Activated CD4-positive, alpha-beta T cell treated with anti-CD3 and anti-CD28 coated beads for 36 hours (primary cell): ENCODE data around the gene KCNAB1. TPM values are rescaled to one million over a fixed set of nuclear protein-coding genes. Genes with fewer than 3 reads are reported as not detected.
A peak's percentile ranks its signal among the peaks of the same experiment; 100 is the strongest.

Experiments
- ATAC-seq: fragments of 200-7000 bp; cut with Tn5 transposase; one replicate; pipeline ENCODE4 v1.10.0; 2021; ENCODE audit warnings: mild to moderate bottlenecking, moderate library complexity
- CTCF ChIA-PET: fragments of 350-600 bp; sonication (Branson Sonifier 250); formaldehyde crosslinking; loops from one replicate; lab custom pipeline; 2021; ENCODE audit warnings: antibody characterized with exemption; lab: Charles Lee
- POLR2A ChIA-PET: fragments of 350-600 bp; sonication (Branson Sonifier 250); formaldehyde crosslinking; loops from one replicate; lab custom pipeline; 2021; ENCODE audit warnings: antibody characterized with exemption, inconsistent platforms; lab: Charles Lee
- DNase-seq: peaks from one replicate; pipeline ENCODE4 v3.0.0-alpha.2; 2020
- H3K27ac Mint-ChIP-seq: one replicate; pipeline ENCODE4 v1.8.0; 2021; ENCODE audit warnings: mixed read lengths
- H3K27me3 Mint-ChIP-seq: one replicate; pipeline ENCODE4 v1.8.0; 2021; ENCODE audit warnings: mixed read lengths
- H3K36me3 Mint-ChIP-seq: one replicate; pipeline ENCODE4 v1.8.0; 2021; ENCODE audit warnings: low read depth, mixed read lengths
- H3K4me1 Mint-ChIP-seq: one replicate; pipeline ENCODE4 v1.8.0; 2021; ENCODE audit warnings: mixed read lengths
- H3K4me3 Mint-ChIP-seq: one replicate; pipeline ENCODE4 v1.8.0; 2021; ENCODE audit warnings: mild to moderate bottlenecking, moderate library complexity, mixed read lengths
- H3K9me3 Mint-ChIP-seq: one replicate; pipeline ENCODE4 v1.8.0; 2021; ENCODE audit warnings: low read depth, mixed read lengths
- intact Hi-C, 2 experiments: fragments of 100-400 bp; cut with DNase I in 1 of 2; cut with micrococcal nuclease in 1 of 2; formaldehyde crosslinking; loops; one replicate each; pipeline versions ENCODE4 v1.14.2 to v1.15.1; 2022 to 2024; cut with DNase I, micrococcal nuclease
- total RNA-seq, 2 experiments: library from RNA; stranded (reverse); gene quantifications; one replicate each; pipeline ENCODE4 v1.2.3, GENCODE V29; 2021

The KCNAB1 gene
- total RNA-seq, 2 experiments from 2014 or later: not detected

DNA sequence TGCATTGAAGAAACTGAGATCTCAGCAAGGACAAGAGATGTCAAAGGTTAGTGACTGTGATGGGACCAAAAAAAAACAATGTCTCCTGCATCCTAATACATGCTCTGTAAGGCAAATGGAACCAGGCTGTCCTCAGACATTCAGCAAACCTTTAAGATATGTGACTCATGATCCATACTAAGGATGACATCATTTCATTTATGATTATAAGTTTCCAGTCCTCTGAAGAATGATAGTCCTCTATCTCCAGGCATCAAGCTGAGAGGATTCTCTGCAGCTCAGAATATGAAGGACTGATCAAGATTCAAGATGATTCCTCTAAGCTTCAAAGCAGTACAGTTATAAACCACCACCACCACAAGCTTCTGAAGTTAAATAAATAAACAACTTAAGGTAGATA is 386.9 kb downstream of the KCNAB1 start:
- no peak overlapping the region for H3K27ac Mint-ChIP-seq
- peaks cover 11% of the 10 kb centered on the region for H3K4me1 Mint-ChIP-seq
- ATAC-seq (peak; percentile 81), DNase-seq (no peak)
- no peak overlapping the region for H3K4me3 Mint-ChIP-seq
- H3K9me3 Mint-ChIP-seq: no peaks in the 10 kb centered on the region
- POLR2A ChIA-PET: interaction anchor here (0.6 to 0.7 kb wide), 3 partner anchors 9 to 630 kb away, joined by 3 to 12 read pairs (median 4); no protein-coding TSS in a partner anchor
- CTCF ChIA-PET: interaction anchor here (0.8 to 8.3 kb wide), 8 partner anchors 11 to 356 kb away, joined by 3 to 88 read pairs (median 5); no protein-coding TSS in a partner anchor
- H3K27me3 Mint-ChIP-seq: peaks cover 16% of the 10 kb centered on the region
- intact Hi-C loops: loop anchor here (1.0 to 10.0 kb wide), 4 partner anchors 23 to 462 kb away; no protein-coding TSS in a partner anchor
- no peaks in the 10 kb centered on the region for H3K36me3 Mint-ChIP-seq

- Mint-ChIP-seq H3K36me3 (no peaks in the 10 kb centered on the region), H3K27ac (no peak overlapping the region)
- POLR2A ChIA-PET: interaction anchor here (0.5 to 0.6 kb wide), 3 partner anchors 8 to 1751 kb away, joined by 3 to 4 read pairs (median 3); no protein-coding TSS in a partner anchor
Observed at GRCh38 chr3:156509189-156510174, 389.1 kb downstream of the KCNAB1 start.

DNA sequence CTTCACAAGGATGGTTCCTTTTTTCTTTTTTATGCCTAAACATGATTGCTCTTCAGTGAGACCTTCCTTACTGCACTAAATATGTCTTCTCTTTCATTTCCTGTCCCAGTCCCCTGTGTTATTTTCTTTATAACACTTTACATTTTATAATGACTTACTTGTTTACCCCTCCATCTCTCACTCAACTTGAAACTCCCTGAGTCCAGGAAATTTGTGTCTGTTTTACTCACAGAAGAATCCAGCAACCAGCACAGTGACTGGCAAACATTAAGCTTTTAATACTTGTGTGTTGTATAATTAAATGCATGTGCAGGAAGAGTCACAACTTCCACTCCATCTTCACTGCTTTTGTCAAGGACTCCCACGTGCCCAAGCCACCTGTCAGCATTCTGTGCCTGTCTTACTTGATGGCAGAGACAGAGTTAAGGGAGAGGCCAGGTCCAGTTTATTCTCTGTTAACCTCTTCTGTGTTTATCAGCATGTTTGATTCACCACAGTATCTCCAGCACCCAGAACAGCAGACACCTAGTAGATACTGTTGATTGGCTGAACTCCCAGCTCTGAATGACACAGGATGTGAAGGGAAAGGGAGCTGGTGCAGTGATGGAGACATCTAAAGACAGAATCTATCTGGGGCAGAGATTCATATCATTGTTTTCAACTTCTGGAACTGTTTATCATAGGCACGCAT is 391.8 kb downstream of the KCNAB1 start:
- Mint-ChIP-seq H3K27ac (no peak overlapping the region), H3K36me3 (no peaks in the 10 kb centered on the region), H3K9me3 (no peaks in the 10 kb centered on the region), H3K4me3 (no peak overlapping the region), H3K27me3 (peaks cover 8% of the 10 kb centered on the region), H3K4me1 (peaks cover 14% of the 10 kb centered on the region)
- ChIA-PET CTCF (interaction anchor here (0.7 to 8.3 kb wide), 4 partner anchors 13 to 625 kb away, joined by 3 to 88 read pairs (median 20); no protein-coding TSS in a partner anchor), POLR2A (no interaction called here)
- DNase-seq (peak; percentile 20), ATAC-seq (peak; percentile 53)
- intact Hi-C loops: loop anchor here in 1 of 2 experiments (5.0 kb wide), 1 partner anchor 470 kb away; no protein-coding TSS in a partner anchor

More at GRCh38 chr3:156509189-156510174, 389.1 kb downstream of the KCNAB1 start:
- DNase-seq: no peak
- H3K27me3 Mint-ChIP-seq: peaks cover 13% of the 10 kb centered on the region
- no peak overlapping the region for H3K4me3 Mint-ChIP-seq
- no peaks in the 10 kb centered on the region for H3K9me3 Mint-ChIP-seq
- peaks cover 15% of the 10 kb centered on the region for H3K4me1 Mint-ChIP-seq
- intact Hi-C loops: loop anchor here (1.0 to 10.0 kb wide), 6 partner anchors 37 to 467 kb away; no protein-coding TSS in a partner anchor
- CTCF ChIA-PET: interaction anchor here (0.5 to 8.3 kb wide), 37 partner anchors 8 to 628 kb away, joined by 3 to 88 read pairs (median 4); no protein-coding TSS in a partner anchor
- ATAC-seq: peak; percentile 58

DNA sequence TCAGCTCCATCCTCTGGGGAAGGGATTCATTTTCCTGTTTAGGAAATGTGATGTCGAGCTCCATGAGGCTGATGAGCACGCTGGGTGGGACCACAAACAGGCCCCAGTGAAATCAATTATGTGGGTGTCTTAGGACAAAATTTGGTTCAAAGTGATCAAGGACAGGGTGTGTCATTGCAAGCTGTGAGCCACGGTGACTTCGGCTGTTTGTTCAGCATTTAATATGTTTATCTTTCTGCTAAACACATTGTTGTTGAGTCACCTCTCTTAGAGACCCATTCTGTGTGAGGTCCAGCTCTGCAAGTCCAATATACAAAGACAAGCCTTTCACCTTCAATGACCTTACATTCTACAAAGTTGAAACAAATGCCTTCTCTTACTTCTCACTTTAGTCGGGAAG is 393.2 kb downstream of the KCNAB1 start:
- Mint-ChIP-seq H3K4me1 (peaks cover 11% of the 10 kb centered on the region), H3K4me3 (no peak overlapping the region), H3K9me3 (no peaks in the 10 kb centered on the region), H3K36me3 (no peaks in the 10 kb centered on the region), H3K27me3 (peaks cover 10% of the 10 kb centered on the region), H3K27ac (no peak overlapping the region)
- intact Hi-C loops: loop anchor here in 1 of 2 experiments (5.0 kb wide), 1 partner anchor 471 kb away; no protein-coding TSS in a partner anchor
- ATAC-seq (no peak), DNase-seq (no peak)
- POLR2A ChIA-PET: interaction anchor here (0.6 kb wide), 1 partner anchor 68 kb away, joined by 4 read pairs; no protein-coding TSS in a partner anchor
- CTCF ChIA-PET: interaction anchor here (0.6 to 1.5 kb wide), 3 partner anchors 8 to 618 kb away, joined by 3 to 5 read pairs (median 3); no protein-coding TSS in a partner anchor

GRCh38 chr3:156516284-156516683 is 395.9 kb downstream of the KCNAB1 start:
- H3K36me3 Mint-ChIP-seq: no peaks in the 10 kb centered on the region
- intact Hi-C loops: no loop called here
- DNase-seq (no peak), ATAC-seq (no peak)
- no peak overlapping the region for H3K4me3 Mint-ChIP-seq
- H3K9me3 Mint-ChIP-seq: no peaks in the 10 kb centered on the region
- peaks cover 21% of the 10 kb centered on the region for H3K4me1 Mint-ChIP-seq
- H3K27ac Mint-ChIP-seq: no peak overlapping the region
- peaks cover 19% of the 10 kb centered on the region for H3K27me3 Mint-ChIP-seq
- POLR2A ChIA-PET: interaction anchor here (0.6 kb wide), 1 partner anchor 9 kb away, joined by 4 read pairs; no protein-coding TSS in a partner anchor
- CTCF ChIA-PET: no interaction called here

GRCh38 chr3:156516961-156517360 is 396.6 kb downstream of the KCNAB1 start:
- ChIA-PET POLR2A (interaction anchor here (0.6 kb wide), 1 partner anchor 10 kb away, joined by 4 read pairs; no protein-coding TSS in a partner anchor), CTCF (interaction anchor here (0.9 to 3.0 kb wide), 4 partner anchors 9 to 565 kb away, joined by 3 to 14 read pairs (median 7); no protein-coding TSS in a partner anchor)
- intact Hi-C loops: no loop called here
- Mint-ChIP-seq H3K9me3 (no peaks in the 10 kb centered on the region), H3K4me1 (peaks cover 18% of the 10 kb centered on the region), H3K36me3 (no peaks in the 10 kb centered on the region), H3K27me3 (peaks cover 17% of the 10 kb centered on the region), H3K27ac (no peak overlapping the region), H3K4me3 (no peak overlapping the region)
- DNase-seq (no peak), ATAC-seq (no peak)

DNA sequence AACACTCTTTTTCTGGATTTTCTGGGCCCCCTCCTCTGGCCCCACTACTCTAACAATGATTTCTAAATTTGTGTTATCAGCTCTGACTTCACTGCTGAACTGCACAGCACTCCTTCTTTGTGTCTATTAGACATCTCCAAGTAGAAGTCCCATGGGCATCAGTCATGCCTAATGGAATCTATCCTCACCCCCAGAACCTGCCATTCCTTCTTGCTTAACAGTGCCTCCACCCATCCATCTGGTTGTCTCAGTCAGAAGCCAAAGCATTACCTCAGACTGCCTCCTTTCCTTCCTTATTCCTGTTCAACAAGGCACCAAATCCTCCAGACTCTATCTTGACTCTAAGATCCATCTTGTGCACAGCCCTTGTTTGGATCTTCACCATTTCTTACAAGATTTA is 398.3 kb downstream of the KCNAB1 start:
- intact Hi-C loops: no loop called here
- ATAC-seq (no peak), DNase-seq (no peak)
- no peak overlapping the region for H3K4me3 Mint-ChIP-seq
- POLR2A ChIA-PET: no interaction called here
- H3K36me3 Mint-ChIP-seq: no peaks in the 10 kb centered on the region
- H3K27me3 Mint-ChIP-seq: peaks cover 23% of the 10 kb centered on the region
- no peak overlapping the region for H3K27ac Mint-ChIP-seq
- CTCF ChIA-PET: interaction anchor here (0.6 to 3.0 kb wide), 5 partner anchors 9 to 366 kb away, joined by 4 to 14 read pairs (median 5); no protein-coding TSS in a partner anchor
- no peaks in the 10 kb centered on the region for H3K9me3 Mint-ChIP-seq
- peaks cover 11% of the 10 kb centered on the region for H3K4me1 Mint-ChIP-seq

- H3K27ac Mint-ChIP-seq: peak overlapping the region; percentile 3
- POLR2A ChIA-PET: interaction anchor here (0.6 kb wide), 1 partner anchor 631 kb away, joined by 6 read pairs; no protein-coding TSS in a partner anchor
- peak; percentile 82 for ATAC-seq
Observed at GRCh38 chr3:156519758-156520162, 399.4 kb downstream of the KCNAB1 start.

GRCh38 chr3:156522673-156523072 is 402.3 kb downstream of the KCNAB1 start:
- CTCF ChIA-PET: interaction anchor here (5.2 kb wide), 1 partner anchor 12 kb away, joined by 34 read pairs; no protein-coding TSS in a partner anchor
- no peak overlapping the region for H3K4me3 Mint-ChIP-seq
- H3K27me3 Mint-ChIP-seq: peaks cover 27% of the 10 kb centered on the region
- no peak overlapping the region for H3K27ac Mint-ChIP-seq
- peaks cover 5% of the 10 kb centered on the region for H3K36me3 Mint-ChIP-seq
- intact Hi-C loops: loop anchor here (5.0 to 10.0 kb wide), 2 partner anchors 40 to 562 kb away; no protein-coding TSS in a partner anchor
- no peak for DNase-seq
- no peaks in the 10 kb centered on the region for H3K9me3 Mint-ChIP-seq
- POLR2A ChIA-PET: no interaction called here
- no peak for ATAC-seq
- H3K4me1 Mint-ChIP-seq: peaks cover 25% of the 10 kb centered on the region

More at GRCh38 chr3:156519758-156520162, 399.4 kb downstream of the KCNAB1 start:
- CTCF ChIA-PET: interaction anchor here (1.1 to 3.0 kb wide), 4 partner anchors 10 to 370 kb away, joined by 4 to 11 read pairs (median 5); no protein-coding TSS in a partner anchor
- Mint-ChIP-seq H3K27me3 (peaks cover 26% of the 10 kb centered on the region), H3K9me3 (no peaks in the 10 kb centered on the region), H3K4me1 (peaks cover 21% of the 10 kb centered on the region), H3K36me3 (peaks cover 5% of the 10 kb centered on the region), H3K4me3 (no peak overlapping the region)
- DNase-seq: peak; percentile 26
- intact Hi-C loops: loop anchor here (5.0 to 10.0 kb wide), 2 partner anchors 37 to 565 kb away; no protein-coding TSS in a partner anchor

- ChIA-PET CTCF (interaction anchor here (0.6 to 5.2 kb wide), 4 partner anchors 15 to 611 kb away, joined by 3 to 34 read pairs (median 3); no protein-coding TSS in a partner anchor), POLR2A (no interaction called here)
- H3K36me3 Mint-ChIP-seq: peaks cover 5% of the 10 kb centered on the region
Observed at GRCh38 chr3:156525808-156526207, 405.4 kb downstream of the KCNAB1 start.

More at GRCh38 chr3:156525808-156526207, 405.4 kb downstream of the KCNAB1 start:
- intact Hi-C loops: loop anchor here (2.0 to 10.0 kb wide), 2 partner anchors 29 to 559 kb away; partner anchors contain the start of gene SSR3 (in 1 of the 2)
- Mint-ChIP-seq H3K9me3 (no peaks in the 10 kb centered on the region), H3K4me3 (no peak overlapping the region), H3K27ac (no peak overlapping the region), H3K4me1 (peaks cover 14% of the 10 kb centered on the region), H3K27me3 (peaks cover 14% of the 10 kb centered on the region)
- no peak for ATAC-seq
- DNase-seq: no peak
